Measurements from ENCODE around the gene BNC1.

GRCh38 chr15:83304861-83305703 lies 20.6 kb upstream of the BNC1 start:
- TF ChIP-seq CTCF (IDR thresholded peaks at IDR 0.05) (no peak), ZFX (IDR thresholded peaks at IDR 0.05; ENCODE audit: borderline replicate concordance) (no peak)
